GM12874 (cell line): Measurements from ENCODE around the gene BRINP1.

Experiments used
- CTCF ChIP-seq: IDR thresholded peaks from 2 replicates; pipeline ENCODE4 v1.5.1; 2011; ENCODE audit warnings: low read depth, mild to moderate bottlenecking, control low read depth, low read length, moderate library complexity; ENCODE audit not compliant: insufficient read depth

The BRINP1 gene

GRCh38 chr9:119218293-119218692, 150.9 kb downstream of the BRINP1 start:
- no peak for TF ChIP-seq CTCF

GRCh38 chr9:119216651-119217331, 152.4 kb downstream of the BRINP1 start:
- TF ChIP-seq CTCF: no peak

GRCh38 chr9:119215651-119216050, 153.6 kb downstream of the BRINP1 start:
- no peak for TF ChIP-seq CTCF

- TF ChIP-seq CTCF: no peak
These were observed 155.8 kb downstream of the BRINP1 start for GRCh38 chr9:119213471-119213870.

- no peak for TF ChIP-seq CTCF
These were observed 171.2 kb downstream of the BRINP1 start for GRCh38 chr9:119197893-119198607.

GRCh38 chr9:119195521-119195920, 173.7 kb downstream of the BRINP1 start:
- no peak for TF ChIP-seq CTCF

- TF ChIP-seq CTCF: no peak
These were observed 183.9 kb downstream of the BRINP1 start for GRCh38 chr9:119185298-119185697.
